ENCODE results near the gene CCDC178.
A peak's percentile ranks its signal among the peaks of the same experiment; 100 is the strongest.
"Not testable (repeated sequence)": the region's sequence is repeated elsewhere in the genome, so short reads cannot be mapped to it uniquely, and the experiment has no call there.

Gene CCDC178

DNA sequence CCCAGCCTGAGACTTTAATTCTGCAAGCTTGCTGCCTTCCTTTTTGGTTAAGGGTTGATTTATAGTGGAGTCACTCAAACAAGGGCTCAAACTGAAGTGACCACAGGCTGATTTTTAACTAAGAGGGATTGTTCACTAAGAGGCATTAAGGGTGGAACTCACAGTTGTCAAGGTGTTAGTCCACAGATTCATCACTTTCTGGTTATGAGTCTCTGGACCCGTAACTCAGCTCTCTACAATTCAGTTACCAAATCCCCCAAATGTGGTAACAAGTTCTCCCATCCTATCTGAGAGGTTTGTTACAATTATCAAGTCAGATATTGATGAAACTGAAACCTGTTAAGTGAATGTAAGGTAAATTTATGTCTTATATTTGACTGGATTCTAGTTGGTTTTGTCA lies 481.8 kb downstream of the CCDC178 start:
- TF ChIP-seq, protein P1, sequence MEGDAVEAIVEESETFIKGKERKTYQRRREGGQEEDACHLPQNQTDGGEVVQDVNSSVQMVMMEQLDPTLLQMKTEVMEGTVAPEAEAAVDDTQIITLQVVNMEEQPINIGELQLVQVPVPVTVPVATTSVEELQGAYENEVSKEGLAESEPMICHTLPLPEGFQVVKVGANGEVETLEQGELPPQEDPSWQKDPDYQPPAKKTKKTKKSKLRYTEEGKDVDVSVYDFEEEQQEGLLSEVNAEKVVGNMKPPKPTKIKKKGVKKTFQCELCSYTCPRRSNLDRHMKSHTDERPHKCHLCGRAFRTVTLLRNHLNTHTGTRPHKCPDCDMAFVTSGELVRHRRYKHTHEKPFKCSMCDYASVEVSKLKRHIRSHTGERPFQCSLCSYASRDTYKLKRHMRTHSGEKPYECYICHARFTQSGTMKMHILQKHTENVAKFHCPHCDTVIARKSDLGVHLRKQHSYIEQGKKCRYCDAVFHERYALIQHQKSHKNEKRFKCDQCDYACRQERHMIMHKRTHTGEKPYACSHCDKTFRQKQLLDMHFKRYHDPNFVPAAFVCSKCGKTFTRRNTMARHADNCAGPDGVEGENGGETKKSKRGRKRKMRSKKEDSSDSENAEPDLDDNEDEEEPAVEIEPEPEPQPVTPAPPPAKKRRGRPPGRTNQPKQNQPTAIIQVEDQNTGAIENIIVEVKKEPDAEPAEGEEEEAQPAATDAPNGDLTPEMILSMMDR (conservative IDR thresholded peaks at IDR 0.05; ENCODE audit: low read depth, low read length), result no peak
- DNase-seq (ENCODE audit: low read depth), result no peak
- no peak overlapping the region for H3K4me3 ChIP-seq (ENCODE audit: low read length)

DNA sequence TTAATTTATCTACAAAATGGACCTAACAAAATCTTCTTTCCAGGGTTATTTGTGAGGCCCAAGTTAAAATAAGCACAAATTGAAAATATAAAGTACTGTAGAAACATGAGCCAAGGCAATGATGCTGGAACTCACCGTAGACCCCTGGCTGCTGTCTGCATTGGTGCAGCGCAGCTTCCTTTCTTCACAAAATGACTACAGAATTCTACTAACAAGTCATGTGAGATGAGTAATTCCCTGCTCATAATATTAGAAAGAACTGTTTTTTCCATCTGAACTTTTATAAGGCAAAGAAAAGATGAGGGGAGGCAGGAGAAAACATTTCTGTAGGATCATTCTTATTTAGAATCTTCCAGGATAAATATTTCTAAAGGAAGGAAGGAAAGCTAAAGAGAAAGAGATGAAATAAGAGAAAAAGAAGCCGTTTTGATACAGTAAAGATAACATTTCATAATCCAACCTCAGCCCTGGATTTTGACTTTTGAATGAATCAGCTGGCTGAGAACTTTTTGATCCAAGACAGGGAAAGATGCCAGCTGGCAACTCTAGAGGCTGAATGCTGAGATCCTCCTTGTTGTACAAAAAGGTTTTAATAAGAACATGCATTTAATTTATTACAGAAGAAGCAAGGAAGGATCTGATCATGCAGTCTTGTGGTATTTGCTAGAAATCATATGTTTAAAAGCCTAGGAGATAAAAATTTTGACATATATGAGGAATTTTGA lies 483.8 kb downstream of the CCDC178 start:
- TF ChIP-seq, protein P1 (conservative IDR thresholded peaks at IDR 0.05; ENCODE audit: low read depth, low read length), result peak; percentile 80
- H3K4me3 ChIP-seq (ENCODE audit: low read length), result no peak overlapping the region
- peak; percentile 83 for DNase-seq (ENCODE audit: low read depth)

DNA sequence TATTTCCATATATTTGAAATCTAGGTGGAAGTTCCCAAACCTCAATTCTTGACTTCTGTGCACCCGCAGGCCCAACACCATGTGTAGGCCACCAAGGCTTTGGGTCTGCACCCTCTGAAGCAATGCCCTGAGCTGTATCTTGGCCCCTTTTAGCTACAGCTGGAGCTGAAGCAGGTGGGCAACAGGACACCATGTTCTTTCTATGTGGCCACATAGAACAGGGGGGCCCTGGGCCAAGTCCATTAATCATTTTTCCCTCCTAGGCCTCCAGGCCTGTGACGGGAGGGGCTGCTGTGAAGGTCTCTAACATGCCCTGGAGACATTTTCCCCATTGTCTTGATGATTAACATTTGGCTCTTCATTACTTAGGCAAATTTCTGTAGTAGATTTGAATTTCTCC lies 488.2 kb downstream of the CCDC178 start:
- DNase-seq (ENCODE audit: low read depth); H3K4me3 ChIP-seq (ENCODE audit: low read length): not testable (repeated sequence)

DNA sequence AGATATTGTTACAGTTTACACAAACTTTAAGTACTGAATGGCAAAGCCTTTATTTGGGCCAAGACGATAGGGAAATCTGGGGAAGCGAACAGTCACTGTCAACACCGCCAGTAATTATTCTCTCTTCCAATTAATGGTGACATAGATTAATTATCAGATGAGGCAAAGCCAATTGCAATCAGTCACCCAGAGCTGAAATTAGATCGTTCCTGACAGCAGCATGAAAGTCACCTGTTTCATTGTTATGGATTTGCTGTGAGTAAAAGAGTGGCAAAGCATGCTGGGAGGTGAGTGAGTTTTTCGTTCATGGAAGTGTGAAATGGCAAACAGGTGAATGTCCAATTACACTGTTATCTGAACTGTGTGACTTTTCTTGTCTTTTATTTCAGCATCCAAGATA lies 502.9 kb downstream of the CCDC178 start:
- no peak for DNase-seq (ENCODE audit: low read depth)
- TF ChIP-seq, protein P1 (conservative IDR thresholded peaks at IDR 0.05; ENCODE audit: low read depth, low read length), result no peak
- no peak overlapping the region for H3K4me3 ChIP-seq (ENCODE audit: low read length)

DNA sequence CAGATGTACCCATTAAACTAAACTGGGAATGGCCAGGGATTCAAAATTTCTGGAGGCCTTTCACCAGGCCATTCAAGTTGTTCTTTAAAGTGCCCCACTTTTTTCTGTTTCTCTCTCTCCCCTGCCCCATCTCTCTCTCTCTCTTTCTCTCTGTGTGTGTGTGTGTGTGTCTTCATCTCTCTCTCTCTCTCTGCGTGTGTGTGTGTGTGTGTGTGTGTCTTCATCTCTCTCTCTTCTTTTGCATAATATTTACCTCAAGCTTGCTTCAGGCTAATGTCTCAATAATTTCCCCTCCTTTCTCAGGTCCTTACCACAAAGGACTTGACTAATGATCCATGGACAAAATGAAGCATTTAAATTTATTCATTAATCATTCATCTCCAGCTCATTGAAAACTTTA lies 503.5 kb downstream of the CCDC178 start:
- TF ChIP-seq, protein P1 (conservative IDR thresholded peaks at IDR 0.05; ENCODE audit: low read depth, low read length), result no peak
- no peak overlapping the region for H3K4me3 ChIP-seq (ENCODE audit: low read length)
- no peak for DNase-seq (ENCODE audit: low read depth)

DNA sequence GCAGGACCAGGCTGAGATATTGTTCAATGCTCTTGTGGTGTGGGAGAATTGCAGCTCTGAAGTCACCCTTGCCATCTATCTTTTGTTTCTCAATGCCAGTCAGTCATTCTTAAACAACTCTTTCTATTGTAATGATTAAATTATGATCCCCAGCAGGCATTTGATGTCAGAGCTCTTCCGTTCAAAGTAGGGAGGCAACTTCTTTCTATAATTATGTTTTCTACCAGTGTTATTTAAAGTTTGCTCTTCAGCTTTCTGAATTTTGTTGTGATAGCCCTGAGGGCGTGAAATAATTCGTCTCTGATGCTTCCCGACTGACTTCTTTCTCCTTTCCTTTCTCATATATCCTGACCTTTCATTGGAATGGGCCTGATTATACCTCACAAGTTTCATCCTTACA lies 506.3 kb downstream of the CCDC178 start:
- TF ChIP-seq, protein P1 (conservative IDR thresholded peaks at IDR 0.05; ENCODE audit: low read depth, low read length), result no peak
- no peak for DNase-seq (ENCODE audit: low read depth)
- no peak overlapping the region for H3K4me3 ChIP-seq (ENCODE audit: low read length)

DNA sequence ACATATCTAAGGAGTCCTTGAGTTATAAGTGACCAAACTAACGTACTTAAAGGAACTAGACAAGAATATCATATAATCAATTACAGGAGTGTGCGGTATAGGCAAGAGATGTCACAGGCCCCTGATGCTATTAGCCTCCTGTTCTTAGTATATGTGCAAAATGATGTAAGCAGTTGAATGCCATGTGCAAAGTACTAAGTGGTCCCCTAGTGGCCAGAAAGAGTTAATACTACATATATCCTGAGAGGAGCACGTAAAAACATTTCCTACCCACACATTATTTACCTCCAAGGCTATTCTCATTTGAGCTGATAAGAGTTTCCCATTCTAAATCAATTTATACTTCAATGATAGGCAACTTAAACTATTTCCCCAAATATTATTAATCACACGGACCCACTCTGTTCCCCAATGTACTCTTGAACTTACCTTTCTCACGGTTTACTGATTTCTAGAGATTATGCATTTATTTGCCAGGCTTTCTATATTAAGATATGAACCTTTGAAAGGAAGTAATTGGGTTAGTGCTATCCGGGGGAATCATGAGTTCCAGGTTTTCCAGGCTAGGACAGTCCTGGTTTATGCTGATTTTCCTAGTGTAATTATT lies 509.7 kb downstream of the CCDC178 start:
- TF ChIP-seq, protein P1 (conservative IDR thresholded peaks at IDR 0.05; ENCODE audit: low read depth, low read length), result peak; percentile 76
- no peak overlapping the region for H3K4me3 ChIP-seq (ENCODE audit: low read length)
- peak; percentile 18 for DNase-seq (ENCODE audit: low read depth)

Measured in retinal pigment epithelial cell (primary cell).